GM21528 (cell line): ENCODE results near the gene PAQR5.

Source experiments
- ATAC-seq: cut with Tn5 transposase; IDR thresholded peaks from one replicate; pipeline ENCODE4 v1.9.1; 2021; ENCODE audit warnings: mild to moderate bottlenecking, moderate library complexity; ENCODE audit not compliant: unreplicated experiment, low FRiP score

PAQR5 gene

DNA sequence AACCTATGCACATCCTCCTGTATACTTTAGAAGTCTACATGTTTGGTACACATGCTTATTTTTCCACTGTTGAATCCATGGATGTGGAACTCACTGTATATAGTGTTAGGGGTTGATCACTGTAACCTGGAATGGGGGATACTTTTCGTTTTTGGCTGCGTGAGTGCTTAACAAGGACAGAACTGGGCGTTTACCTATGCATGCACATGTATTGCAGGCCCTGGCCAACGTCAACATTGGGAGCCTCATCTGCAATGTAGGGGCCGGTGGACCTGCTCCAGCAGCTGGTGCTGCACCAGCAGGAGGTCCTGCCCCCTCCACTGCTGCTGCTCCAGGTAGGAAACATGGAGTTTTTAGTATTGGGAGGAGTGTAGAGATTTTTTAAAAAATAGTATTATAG lies 156.2 kb downstream of the PAQR5 start:
- ATAC-seq = no peak

DNA sequence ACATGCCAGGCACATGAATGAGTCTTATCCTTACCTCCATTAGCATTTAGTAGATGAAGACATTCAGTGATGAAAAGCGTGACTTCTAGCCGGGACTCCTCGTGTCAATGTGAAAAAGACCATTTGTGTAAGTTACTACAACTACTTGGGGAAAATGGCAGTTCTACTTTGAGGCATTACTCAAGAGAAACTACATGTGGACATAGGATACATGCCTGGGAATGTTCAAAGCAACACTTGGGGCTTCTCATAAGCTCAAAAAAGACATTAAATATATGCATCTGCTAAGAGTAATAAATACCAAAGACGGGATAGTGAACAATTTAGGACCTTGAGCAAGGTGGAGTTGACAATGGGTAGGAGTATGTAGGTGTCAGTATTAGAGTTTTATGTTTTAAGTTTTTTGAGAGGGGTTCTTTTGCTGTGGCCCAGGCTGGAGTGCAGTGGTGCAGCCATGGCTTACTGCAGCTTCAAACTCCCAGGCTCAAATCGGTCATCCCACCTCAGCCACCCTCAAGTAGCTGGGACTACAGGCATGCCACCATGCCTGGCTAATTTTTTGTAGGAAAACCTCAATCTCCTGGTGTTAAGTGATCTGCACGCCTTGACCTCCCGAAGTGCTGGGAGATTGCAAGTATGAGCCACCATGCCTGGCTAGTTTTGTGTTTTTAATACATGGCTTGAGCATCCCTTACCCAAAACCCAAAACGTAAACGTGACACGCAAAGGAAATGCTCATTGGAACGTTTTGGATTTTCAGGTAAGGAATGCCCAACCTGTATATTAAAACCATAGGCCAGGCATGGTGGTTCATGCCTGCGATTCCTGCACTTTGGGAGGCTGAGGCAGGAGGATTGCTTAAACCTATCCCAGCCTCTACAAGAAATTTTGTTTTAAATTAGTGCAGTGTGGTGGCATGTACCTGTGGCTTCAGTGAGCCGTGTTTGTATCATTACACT lies 157.8 kb downstream of the PAQR5 start:
- no peak for ATAC-seq
